Measurements from ENCODE around the gene HIBCH.

Gene HIBCH

GRCh38 chr2:190210471-190210870 lies 109.2 kb downstream of the HIBCH start:
- TF ChIP-seq CTCF (IDR thresholded peaks at IDR 0.05) = no peak

GRCh38 chr2:190209559-190209958 lies 110.1 kb downstream of the HIBCH start:
- no peak for TF ChIP-seq CTCF (IDR thresholded peaks at IDR 0.05)

- TF ChIP-seq CTCF (IDR thresholded peaks at IDR 0.05) = no peak
Measured at GRCh38 chr2:190207930-190208329, 111.7 kb downstream of the HIBCH start.

- TF ChIP-seq CTCF (IDR thresholded peaks at IDR 0.05) = no peak
Measured at GRCh38 chr2:190205657-190206056, 114.0 kb downstream of the HIBCH start.

- TF ChIP-seq CTCF (IDR thresholded peaks at IDR 0.05) = no peak
Measured at GRCh38 chr2:190202604-190203003, 117.0 kb downstream of the HIBCH start.

- TF ChIP-seq CTCF (IDR thresholded peaks at IDR 0.05) = no peak
Measured at GRCh38 chr2:190202018-190202417, 117.6 kb downstream of the HIBCH start.

GRCh38 chr2:190200603-190201002 lies 119.0 kb downstream of the HIBCH start:
- TF ChIP-seq CTCF (IDR thresholded peaks at IDR 0.05) = no peak

GRCh38 chr2:190199530-190199929 lies 120.1 kb downstream of the HIBCH start:
- TF ChIP-seq CTCF (IDR thresholded peaks at IDR 0.05) = no peak
